Dermis microvascular lymphatic vessel endothelial cell (primary cell): ENCODE results near the gene ZFYVE19. TPM values are rescaled to one million over a fixed set of nuclear protein-coding genes. Genes with fewer than 3 reads are reported as not detected.

ENCODE experiments used
- DNase-seq, 2 donors: peaks; one replicate each; pipeline versions ENCODE4 v3.0.0 to v3.0.0-alpha.2; 2010; ENCODE audit warnings: low read depth in 2 of 2
- total RNA-seq: library from RNA; depleted of rRNA; stranded (reverse); fragments of >200 nt; gene quantifications from 2 replicates; pipeline ENCODE4 v1.2.1, GENCODE V29; 2014

ZFYVE19 gene
- 18.7 and 20.7 TPM in 2 replicates for total RNA-seq

DNA sequence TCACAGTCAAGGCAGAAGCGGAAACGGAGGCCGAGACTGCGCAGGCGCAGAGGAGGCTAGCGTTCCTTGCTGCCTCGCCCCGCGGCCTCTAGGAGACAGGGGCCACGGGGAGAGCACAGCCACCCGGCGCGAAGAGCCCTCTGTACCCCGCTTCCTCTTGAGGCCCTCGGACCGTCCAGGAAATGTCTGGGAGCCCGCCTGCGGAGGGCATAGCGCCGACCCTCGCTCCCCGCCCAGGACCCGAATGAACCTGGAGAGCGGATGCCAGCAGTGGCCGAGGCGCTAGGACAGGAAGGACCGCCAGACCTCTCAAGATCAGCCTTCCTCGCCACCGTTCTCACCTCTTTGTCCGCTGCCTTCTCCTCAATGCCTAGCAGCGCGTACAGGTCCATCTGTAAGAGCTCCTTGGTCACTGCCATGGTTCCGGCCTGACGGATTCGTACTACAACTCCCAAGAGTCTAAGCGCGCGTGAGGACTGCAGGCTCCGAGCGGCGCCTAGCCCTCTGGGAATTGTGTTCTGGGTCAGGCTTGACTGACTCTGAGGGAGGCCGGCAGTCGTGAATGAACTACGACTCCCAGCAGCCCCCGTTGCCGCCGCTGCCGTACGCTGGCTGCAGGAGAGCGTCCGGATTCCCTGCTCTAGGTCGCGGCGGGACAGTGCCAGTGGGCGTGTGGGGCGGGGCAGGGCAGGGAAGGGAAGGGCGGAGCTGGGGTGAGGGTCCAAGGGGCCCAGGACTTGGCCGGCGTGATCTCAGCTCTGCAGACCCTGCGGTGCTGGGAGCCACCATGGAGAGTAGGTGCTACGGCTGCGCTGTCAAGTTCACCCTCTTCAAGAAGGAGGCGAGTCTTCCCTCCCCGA lies at the start of gene ZFYVE19, which contains the start of gene DNAJC17:
Gene ZFYVE19 (plus strand): TSS at position 62 of the 860 bp plus-strand sequence. CDS start 501 bp downstream, at position 563.
Gene DNAJC17 (minus strand): TSS at position 446 of the 860 bp plus-strand sequence. CDS start 27 bp downstream, at position 419.
- peak; percentile 95 to 99 for DNase-seq

- no peak for DNase-seq
These were observed 46.9 kb upstream of the ZFYVE19 start for GRCh38 chr15:40759961-40760360.

- DNase-seq: peak; percentile 69 to 79
These were observed 43.7 kb upstream of the ZFYVE19 start for GRCh38 chr15:40762919-40763800.

DNA sequence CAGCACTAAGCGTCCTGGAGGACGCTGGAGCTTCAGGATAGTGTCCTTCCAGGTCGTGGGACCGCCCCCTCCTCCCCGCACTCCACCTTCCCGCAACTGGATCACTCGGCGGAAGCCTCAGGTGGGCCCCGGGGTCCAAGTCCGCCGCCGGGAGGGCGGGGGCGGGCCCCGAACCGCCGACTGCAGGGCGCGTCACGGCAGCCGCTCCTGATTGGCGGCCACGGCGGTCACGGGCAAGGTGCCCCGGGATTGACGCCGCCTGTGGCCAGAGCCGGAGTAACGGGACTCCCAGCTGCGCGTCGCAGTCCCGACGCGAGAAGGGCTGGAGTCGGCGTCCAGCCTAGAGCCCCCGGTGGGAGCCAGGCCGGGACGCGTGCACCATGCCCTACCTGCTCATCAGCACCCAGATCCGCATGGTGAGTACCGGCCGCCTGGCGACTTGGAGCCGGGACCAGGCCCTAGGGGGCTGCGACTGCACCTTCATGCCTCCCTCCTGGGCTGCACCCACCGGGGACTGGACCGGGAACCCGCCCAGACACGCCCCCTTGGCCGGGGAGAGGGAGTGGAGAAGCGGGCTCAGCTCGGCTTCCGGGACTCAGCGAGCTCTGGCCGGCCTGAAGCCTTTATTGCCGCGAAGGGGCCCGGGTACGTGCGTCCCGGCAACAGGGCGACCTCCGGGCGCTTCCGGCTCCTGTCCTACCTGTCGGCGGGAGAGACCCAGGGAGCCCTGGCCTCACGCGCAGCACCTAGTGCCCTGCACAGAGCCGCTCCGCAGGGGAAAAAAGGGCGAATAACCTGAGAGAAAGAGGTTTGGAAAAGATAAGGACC lies 42.9 kb upstream of the ZFYVE19 start, which contains the start of gene GCHFR:
Gene GCHFR (plus strand): TSS at position 268 of the 828 bp plus-strand sequence. CDS start 113 bp downstream, at position 381.
- peak in 1 of 2 donors; percentile 80 for DNase-seq

DNA sequence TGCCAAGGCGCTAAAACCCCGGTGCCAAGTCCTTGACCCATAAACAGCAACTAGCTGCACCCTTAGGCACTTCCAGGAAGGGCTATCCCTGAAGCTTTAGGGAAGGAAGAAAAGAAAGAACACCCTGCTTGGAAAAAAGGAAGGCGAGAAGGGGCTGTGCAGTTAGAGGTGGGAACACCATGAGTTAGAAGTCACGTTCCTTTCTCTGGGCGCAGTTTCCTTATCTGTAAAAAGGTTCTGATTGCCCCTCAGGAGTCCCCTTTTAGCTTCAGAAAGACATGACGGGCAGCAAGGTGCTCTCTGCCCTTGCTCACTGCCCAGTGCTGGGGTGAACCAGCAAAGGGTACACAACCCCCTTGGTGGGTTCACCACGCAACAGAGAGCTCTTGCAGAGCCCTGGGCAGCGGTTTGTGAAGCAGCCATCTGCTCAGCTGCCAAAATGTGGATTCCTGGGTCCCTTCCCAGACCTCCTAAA lies 42.2 kb upstream of the ZFYVE19 start:
- DNase-seq: no peak

DNA sequence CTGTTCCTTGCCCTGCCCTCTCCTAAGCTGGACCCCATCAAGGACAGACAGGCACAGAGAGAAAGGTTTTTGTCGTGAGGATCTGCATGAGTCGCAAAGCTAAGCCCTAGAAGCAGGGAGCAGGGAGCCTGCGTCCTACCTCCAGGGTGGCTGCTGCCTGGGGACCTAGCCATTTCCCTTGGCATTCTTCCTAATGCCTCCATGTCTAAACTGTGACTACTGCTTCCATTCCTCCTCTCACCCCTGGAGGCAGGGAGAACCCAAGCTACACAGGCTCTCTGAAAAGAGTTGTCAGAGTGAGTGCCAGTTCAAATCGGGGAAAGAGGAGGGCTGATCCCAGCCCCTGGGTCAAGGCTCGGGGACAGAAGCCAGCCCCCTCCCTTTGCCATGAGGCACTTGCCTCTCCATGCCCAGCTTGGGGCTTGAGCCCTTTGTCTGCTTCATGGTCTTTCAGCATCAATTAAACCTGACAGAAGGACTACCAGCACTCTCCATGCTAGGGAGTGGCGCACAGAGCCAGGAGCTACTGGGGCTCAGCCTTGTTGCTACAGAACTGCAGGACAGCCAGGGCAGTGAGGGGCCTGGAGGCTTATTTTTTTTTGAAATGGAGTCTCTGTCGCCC lies 40.6 kb upstream of the ZFYVE19 start:
- DNase-seq: no peak

- no peak for DNase-seq
These were observed 39.7 kb upstream of the ZFYVE19 start for GRCh38 chr15:40766906-40767837.

- DNase-seq: no peak
These were observed 38.9 kb upstream of the ZFYVE19 start for GRCh38 chr15:40767838-40768500.

GRCh38 chr15:40768521-40769273 lies 38.2 kb upstream of the ZFYVE19 start:
- DNase-seq: peak in 1 of 2 donors; percentile 32

GRCh38 chr15:40769274-40770146 lies 37.4 kb upstream of the ZFYVE19 start, which contains the start of gene C15orf62:
TSS of gene C15orf62 (plus strand) at chr15:40769980. CDS start at chr15:40770496, 516 bp downstream.
- peak in 1 of 2 donors; percentile 84 for DNase-seq

GRCh38 chr15:40770147-40770721 lies 36.7 kb upstream of the ZFYVE19 start:
- DNase-seq: peak in 1 of 2 donors; percentile 55

- no peak for DNase-seq
These were observed 35.6 kb upstream of the ZFYVE19 start for GRCh38 chr15:40771242-40771641.

- no peak for DNase-seq
These were observed 34.9 kb upstream of the ZFYVE19 start for GRCh38 chr15:40772014-40772413.

DNA sequence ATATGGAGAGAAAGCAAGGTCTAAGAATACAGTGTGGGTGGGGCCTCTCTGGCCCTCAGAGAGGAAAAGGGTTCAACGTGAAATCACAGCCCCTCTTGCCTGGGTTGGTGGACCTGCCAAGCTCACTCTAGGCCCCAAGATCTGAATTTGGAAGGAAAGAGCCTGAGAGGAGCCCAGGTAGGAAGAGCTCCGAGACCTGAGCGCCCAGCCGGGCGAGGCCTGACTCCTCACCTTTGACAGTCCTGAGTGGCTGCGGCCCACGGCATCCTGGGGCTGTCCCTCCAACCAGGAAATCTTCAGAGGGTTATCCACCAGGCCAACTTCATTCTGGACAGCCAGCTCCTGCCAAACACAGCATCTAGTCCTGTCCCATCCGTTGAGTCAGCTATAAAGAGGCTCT lies 33.4 kb upstream of the ZFYVE19 start:
- DNase-seq: no peak

DNA sequence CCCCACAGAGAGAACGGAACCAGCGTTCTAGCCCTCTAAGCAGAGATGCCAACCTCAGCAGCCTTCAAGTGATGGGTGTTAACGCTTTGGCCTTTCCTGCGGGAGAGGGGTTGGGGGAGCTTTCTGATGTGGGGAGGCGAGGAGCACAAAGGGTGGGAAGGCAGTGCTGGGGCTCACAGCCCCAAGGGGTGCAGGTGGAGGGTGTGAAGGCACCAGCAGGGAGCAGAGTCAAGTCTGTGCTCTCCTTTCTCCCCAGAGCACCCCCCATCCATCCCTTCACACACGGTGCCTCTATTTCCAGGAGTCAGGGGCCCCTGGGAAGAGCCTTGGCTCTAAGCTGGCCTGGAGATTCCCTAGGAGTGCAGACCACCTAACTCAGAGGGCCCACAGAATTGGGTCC lies 33.0 kb upstream of the ZFYVE19 start:
- no peak for DNase-seq

GRCh38 chr15:40775007-40775406 lies 31.9 kb upstream of the ZFYVE19 start:
- DNase-seq: no peak
